Measurements from ENCODE around the gene GPR148. TPM values are rescaled to one million over a fixed set of nuclear protein-coding genes. Genes with fewer than 3 reads are reported as not detected.

Gene GPR148
- total and polyA plus RNA-seq, 2 of the 8 experiments (the other 6 are each of a cell fraction or from before 2014, with no cell fraction given), result 0.05 TPM; not detected in 1

DNA sequence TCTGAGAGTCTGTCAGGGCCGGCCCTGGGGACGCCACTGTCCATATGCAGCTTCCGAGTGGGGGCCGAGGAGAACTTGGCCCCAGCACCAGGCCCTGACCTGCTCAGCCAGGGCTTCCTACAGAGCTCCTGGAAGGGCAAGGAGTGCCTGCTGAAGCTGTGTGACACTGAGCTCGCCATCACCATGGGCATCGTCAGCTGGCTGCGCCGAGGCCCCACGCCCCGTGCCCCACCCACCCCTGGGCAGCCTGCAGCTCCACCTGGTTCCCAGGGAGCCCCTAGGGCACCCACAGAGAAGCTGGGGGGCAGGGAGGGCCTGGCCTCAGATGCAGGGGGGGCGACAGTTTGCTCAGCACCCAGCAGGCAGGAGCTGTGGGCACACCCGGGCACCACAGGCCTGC, 34.5 kb downstream of the GPR148 start:
- Histone ChIP-seq H3K4me2 (ENCODE audit: insufficient read depth in 1 of 2, low read depth in 2 of 2, low read length in 2 of 2) (no peak overlapping the region), H3K23ac (ENCODE audit: insufficient read length) (no peak overlapping the region), H3K9ac (replicated peaks in 1 of 4; ENCODE audit: extremely low read depth in 1 of 4, low read depth in 3 of 4, low read length in 3 of 4) (no peak overlapping the region), H2BK20ac (ENCODE audit: low read length) (no peak overlapping the region), H2BK15ac (ENCODE audit: low read length) (no peak overlapping the region), H3K79me2 (ENCODE audit: control insufficient read depth in 1 of 2, insufficient read depth in 2 of 2, low read length in 2 of 2) (no peaks in the 10 kb centered on the region), H3K4me1 (replicated peaks in 1 of 4; ENCODE audit: control insufficient read depth in 3 of 4, insufficient read depth in 4 of 4, low read length in 3 of 4) (no peaks in the 10 kb centered on the region), H3K14ac (ENCODE audit: insufficient read length) (no peak overlapping the region), H2BK120ac (replicated peaks; ENCODE audit: low read depth, low read length) (no peak overlapping the region), H2BK12ac (ENCODE audit: low read depth, low read length) (no peak overlapping the region), H3K18ac (ENCODE audit: extremely low read depth, low read length) (no peak overlapping the region), H3K4ac (replicated peaks; ENCODE audit: insufficient read length, low read depth, low read length) (no peak overlapping the region), H3K9me3 (ENCODE audit: insufficient read depth in 2 of 2, low read depth in 1 of 2, low read length in 1 of 2) (no peaks in the 10 kb centered on the region), H2AFZ (ENCODE audit: low read length) (no peak overlapping the region), H3K36me3 (ENCODE audit: control insufficient read depth in 2 of 4, insufficient read depth in 4 of 4, low read length in 3 of 4) (no peaks in the 10 kb centered on the region), H3K79me1 (ENCODE audit: low read depth, low read length) (no peaks in the 10 kb centered on the region), H3K56ac (replicated peaks; ENCODE audit: insufficient read length, low read depth, low read length) (no peak overlapping the region), H4K8ac (ENCODE audit: extremely low read depth, insufficient read depth, low read length) (no peak overlapping the region), H3K27ac (ENCODE audit: low read depth, low read length) (no peak overlapping the region), H4K5ac (ENCODE audit: insufficient read length, low read depth, low read length) (no peak overlapping the region), H4K91ac (replicated peaks; ENCODE audit: insufficient read length, low read length) (no peak overlapping the region), H3K27me3 (replicated peaks in 1 of 4; ENCODE audit: control insufficient read depth in 3 of 4, extremely low read depth in 1 of 4, insufficient read depth in 3 of 4, low read length in 3 of 4) (no peaks in the 10 kb centered on the region), H2AK5ac (ENCODE audit: low read depth, low read length) (no peak overlapping the region), H2BK5ac (ENCODE audit: low read depth, low read length) (no peak overlapping the region), H3K23me2 (ENCODE audit: low read depth, low read length) (no peaks in the 10 kb centered on the region), H3K4me3 (ENCODE audit: extremely low read depth in 1 of 4, insufficient read depth in 2 of 4, low read depth in 3 of 4, low read length in 4 of 4) (no peak overlapping the region), H4K20me1 (replicated peaks in 1 of 2; ENCODE audit: control insufficient read depth in 1 of 2, insufficient read depth in 2 of 2, low read length in 2 of 2) (no peaks in the 10 kb centered on the region)
- DNase-seq (ENCODE audit: low read depth in 1 of 2, low spot score in 2 of 2) (no peak), FAIRE-seq (no peak)
- ChIA-PET CTCF (ENCODE audit: partially characterized antibody) (interaction anchor here (1.5 to 1.9 kb wide), 3 partner anchors 12 to 88 kb away, joined by 4 to 6 read pairs (median 5); no protein-coding TSS in a partner anchor), POLR2A (ENCODE audit: partially characterized antibody) (no interaction called here)
- no peak for TF ChIP-seq SIN3A (conservative IDR thresholded peaks at IDR 0.05 in 1 of 2, IDR thresholded peaks at IDR 0.05 in 1 of 2; ENCODE audit: low read depth in 1 of 2, low read length in 2 of 2)
- 90% methylated on average over 10 of the region's 12 CpGs; no CpG with 5 or more reads in 1 of the 2 experiments for WGBS, 2 experiments (ENCODE audit: extremely low coverage in 1 of 2, insufficient coverage in 1 of 2, insufficient read length in 1 of 2, insufficient replicate concordance in 2 of 2, low coverage in 1 of 2, low lambda C conversion rate in 2 of 2, missing lambda C conversion rate in 1 of 2)

All from H1 (cell line).